PC-9 (cell line): ENCODE results near the gene PCDHA1. TPM values are rescaled to one million over a fixed set of nuclear protein-coding genes. Genes with fewer than 3 reads are reported as not detected.

Experiments used
- BruUV-seq: library from RNA; stranded (reverse); fragments of 400-500 nt; replicated peaks from 2 replicates; lab custom pipeline; 2021; lab: Mats Ljungman, UMichigan
- CTCF ChIA-PET: fragments of 300-600 bp; sonication (Branson Sonifier 250); formaldehyde crosslinking; loops from one replicate; lab custom pipeline; 2022; ENCODE audit warnings: antibody characterized with exemption; lab: Charles Lee
- POLR2A ChIA-PET: fragments of 300-600 bp; sonication (Branson Sonifier 250); formaldehyde crosslinking; loops from one replicate; lab custom pipeline; 2022; ENCODE audit warnings: antibody characterized with exemption; ENCODE audit not compliant: unreplicated experiment; lab: Charles Lee
- DNase-seq, 2 experiments: peaks; one replicate each; pipeline versions ENCODE4 v3.0.0 to v3.0.0-alpha.2; 2015 to 2022; ENCODE audit warnings: mixed read lengths in 1 of 2
- H2AFZ ChIP-seq: fragments of 200-600 bp; sonication (generic); 2 replicates; pipeline ENCODE4 v1.8.1; 2017; ENCODE audit warnings: antibody characterized with exemption
- H3F3A ChIP-seq: fragments of 200-600 bp; sonication (generic); 2 replicates; pipeline ENCODE4 v1.8.1; 2017; ENCODE audit warnings: antibody characterized with exemption, mild to moderate bottlenecking, low read depth; ENCODE audit not compliant: insufficient read depth
- H3K27ac ChIP-seq: fragments of 200-600 bp; sonication (generic); 2 replicates; pipeline ENCODE4 v1.6.1; 2016; ENCODE audit warnings: mixed run types
- H3K27me3 ChIP-seq: fragments of 200-600 bp; sonication (generic); 2 replicates; pipeline ENCODE4 v1.6.1; 2016; ENCODE audit warnings: low read depth, mixed run types; ENCODE audit not compliant: insufficient read depth
- H3K36me3 ChIP-seq: fragments of 200-600 bp; sonication (generic); 2 replicates; pipeline ENCODE4 v1.6.1; 2016; ENCODE audit warnings: low read depth, mixed run types
- H3K4me1 ChIP-seq: fragments of 200-600 bp; sonication (generic); replicated peaks from 2 replicates; pipeline ENCODE4 v1.6.1; 2016; ENCODE audit warnings: mixed run types; ENCODE audit not compliant: insufficient read depth
- H3K4me2 ChIP-seq: fragments of 200-600 bp; sonication (generic); 2 replicates; pipeline ENCODE4 v1.6.1; 2017; ENCODE audit warnings: mixed run types
- H3K4me3 ChIP-seq: fragments of 200-600 bp; sonication (generic); 2 replicates; pipeline ENCODE4 v1.6.1; 2016; ENCODE audit warnings: mixed run types
- H3K79me2 ChIP-seq: fragments of 200-600 bp; sonication (generic); 2 replicates; pipeline ENCODE4 v1.6.1; 2017; ENCODE audit warnings: low read depth, mixed run types
- H3K9me2 ChIP-seq: fragments of 200-600 bp; sonication (generic); 2 replicates; pipeline ENCODE4 v1.8.1; 2017; ENCODE audit warnings: mild to moderate bottlenecking; ENCODE audit not compliant: insufficient read depth
- H3K9me3 ChIP-seq: fragments of 200-600 bp; sonication (generic); 2 replicates; pipeline ENCODE4 v1.8.1; 2016; ENCODE audit warnings: low read depth; ENCODE audit not compliant: insufficient read depth
- H4K20me1 ChIP-seq: fragments of 200-600 bp; sonication (generic); 2 replicates; pipeline ENCODE4 v1.8.1; 2017; ENCODE audit not compliant: insufficient read depth
- CTCF ChIP-seq: fragments of 200-600 bp; sonication (generic); conservative IDR thresholded peaks from 2 replicates; pipeline ENCODE4 v1.6.1; 2017; ENCODE audit warnings: mixed run types, antibody characterized with exemption, mild to moderate bottlenecking, moderate library complexity
- EZH2 ChIP-seq: fragments of 200-600 bp; sonication (generic); IDR thresholded peaks from 2 replicates; pipeline ENCODE4 v1.8.0; 2017; ENCODE audit warnings: antibody characterized with exemption, low read depth
- intact Hi-C: fragments of 100-400 bp; cut with micrococcal nuclease; formaldehyde crosslinking; loops from one replicate; pipeline ENCODE4 v1.10.0; 2022; ENCODE audit not compliant: unreplicated experiment
- total RNA-seq: library from RNA; stranded (reverse); gene quantifications from 2 replicates; pipeline ENCODE4 v1.2.3, GENCODE V29; 2021

Gene PCDHA1
- total RNA-seq, 1 experiment from 2014 or later = not detected

- Histone ChIP-seq H3K27ac (peak overlapping the region; percentile 43; the same call in 1 of the 2 replicates), H3K9me2 (no peaks in the 10 kb centered on the region; the same call in 1 of the 2 replicates), H3K4me2 (peak overlapping the region; percentile 48; the same call in 1 of the 2 replicates), H3K4me3 (peak overlapping the region; percentile 41; the same call in 1 of the 2 replicates), H3K36me3 (no peaks in the 10 kb centered on the region), H3K9me3 (no peaks in the 10 kb centered on the region), H3K27me3 (no peaks in the 10 kb centered on the region), H3K79me2 (no peaks in the 10 kb centered on the region), H3K4me1 (peaks cover 16% of the 10 kb centered on the region; the same call in 1 of the 2 replicates), H2AFZ (peak overlapping the region; percentile 46), H3F3A (peaks cover 9% of the 10 kb centered on the region; the same call in 1 of the 2 replicates), H4K20me1 (no peaks in the 10 kb centered on the region)
- TF ChIP-seq EZH2 (no peak), CTCF (no peak)
- intact Hi-C loops = no loop called here
- ChIA-PET POLR2A (interaction anchor here (0.6 to 0.7 kb wide), 2 partner anchors 28 to 413 kb away, joined by 3 to 11 read pairs; no protein-coding TSS in a partner anchor), CTCF (no interaction called here)
- BruUV-seq = TSS peak; percentile 64
- peak in 1 of 2 experiments; percentile 37 for DNase-seq
These were observed 216.1 kb downstream of the PCDHA1 start for GRCh38 chr5:141001844-141002604.

DNA sequence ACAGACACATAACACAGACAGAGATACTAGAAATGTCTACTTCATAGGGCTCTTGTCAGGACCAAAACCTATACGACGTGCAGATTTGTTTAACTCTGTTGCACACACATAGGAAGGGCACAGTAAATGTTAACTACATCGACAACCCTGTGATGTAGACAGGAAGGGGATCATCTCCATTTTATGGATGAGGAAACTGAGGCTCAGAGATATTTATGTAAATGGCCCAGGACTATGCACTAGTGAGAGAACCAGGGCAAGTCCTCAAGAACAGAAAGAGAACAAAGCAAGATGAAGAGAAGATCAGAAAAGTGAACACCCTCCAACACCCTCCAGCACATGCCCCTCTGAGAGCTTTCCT is 216.6 kb downstream of the PCDHA1 start:
- ChIA-PET CTCF (no interaction called here), POLR2A (no interaction called here)
- Histone ChIP-seq H3K4me1 (peaks cover 16% of the 10 kb centered on the region; the same call in 1 of the 2 replicates), H3K79me2 (no peaks in the 10 kb centered on the region), H2AFZ (no peak overlapping the region), H3K4me2 (no peak overlapping the region), H3K4me3 (no peak overlapping the region), H3K9me3 (no peaks in the 10 kb centered on the region), H3K36me3 (no peaks in the 10 kb centered on the region), H4K20me1 (no peaks in the 10 kb centered on the region), H3F3A (peaks cover 9% of the 10 kb centered on the region; the same call in 1 of the 2 replicates), H3K27me3 (no peaks in the 10 kb centered on the region), H3K27ac (no peak overlapping the region), H3K9me2 (no peaks in the 10 kb centered on the region; the same call in 1 of the 2 replicates)
- no TSS peak for BruUV-seq
- no peak for DNase-seq
- intact Hi-C loops = no loop called here
- TF ChIP-seq CTCF (no peak), EZH2 (no peak)

- no TSS peak for BruUV-seq
- Histone ChIP-seq H2AFZ (no peak overlapping the region), H3K27ac (peak overlapping the region; percentile 69), H3K36me3 (no peaks in the 10 kb centered on the region), H4K20me1 (no peaks in the 10 kb centered on the region), H3K79me2 (no peaks in the 10 kb centered on the region), H3F3A (peaks cover 9% of the 10 kb centered on the region; the same call in 1 of the 2 replicates), H3K9me3 (no peaks in the 10 kb centered on the region), H3K4me1 (peaks cover 16% of the 10 kb centered on the region; the same call in 1 of the 2 replicates), H3K27me3 (no peaks in the 10 kb centered on the region), H3K4me2 (no peak overlapping the region), H3K9me2 (no peaks in the 10 kb centered on the region; the same call in 1 of the 2 replicates), H3K4me3 (no peak overlapping the region)
- CTCF ChIA-PET = no interaction called here
- no peak for DNase-seq
- intact Hi-C loops = no loop called here
- POLR2A ChIA-PET = no interaction called here
- no peak for TF ChIP-seq CTCF
- no peak for TF ChIP-seq EZH2
These were observed 217.1 kb downstream of the PCDHA1 start for GRCh38 chr5:141003031-141003430.
